ENCODE results near the gene TRIM2. TPM values are rescaled to one million over a fixed set of nuclear protein-coding genes. Genes with fewer than 3 reads are reported as not detected.

Gene TRIM2
- total and polyA plus RNA-seq, 7 experiments from 2014 or later, result 0.12 to 3.9 (median 2.1) TPM

- ATAC-seq (no peak), DNase-seq (no peak)
- H3K9me3 ChIP-seq (ENCODE audit: control insufficient read depth in 2 of 3, low read length in 3 of 3), result no peaks in the 10 kb centered on the region
- no peaks in the 10 kb centered on the region for H3K36me3 Mint-ChIP-seq
- no peaks in the 10 kb centered on the region for H3K4me1 Mint-ChIP-seq
- no peaks in the 10 kb centered on the region for H3K27me3 ChIP-seq (ENCODE audit: control insufficient read depth in 2 of 2, insufficient read depth in 2 of 2, low read length in 2 of 2)
- ChIA-PET CTCF (no interaction called here), POLR2A (no interaction called here)
- H3K4me3 ChIP-seq (ENCODE audit: low read length), result no peak overlapping the region
- H3K27me3 Mint-ChIP-seq, result peaks cover 0 to 5% (median 0%) of the 10 kb centered on the region in 5 donors
- H3K27ac ChIP-seq (ENCODE audit: low read depth, low read length), result no peak overlapping the region
- no peaks in the 10 kb centered on the region for H3K36me3 ChIP-seq (ENCODE audit: control insufficient read depth in 2 of 3, insufficient read depth in 3 of 3, low read length in 3 of 3)
- H3K4me1 ChIP-seq (ENCODE audit: control insufficient read depth in 2 of 2, insufficient read depth in 2 of 2, low read length in 2 of 2), result no peaks in the 10 kb centered on the region
- H3K27ac Mint-ChIP-seq, result peak overlapping the region in 1 of 9 donors; percentile 30
- intact Hi-C loops (cut with micrococcal nuclease), result no loop called here
- H3K4me3 Mint-ChIP-seq, result no peak overlapping the region
- H3K9me3 Mint-ChIP-seq, result no peaks in the 10 kb centered on the region
These were observed 18.9 kb upstream of the TRIM2 start for GRCh38 chr4:153185331-153185852.

GRCh38 chr4:153186046-153186728 lies 18.1 kb upstream of the TRIM2 start:
- POLR2A ChIA-PET, result interaction anchor here (0.6 kb wide), 1 partner anchor 462 kb away, joined by 4 read pairs; no protein-coding TSS in a partner anchor
- Mint-ChIP-seq H3K9me3 (no peaks in the 10 kb centered on the region), H3K36me3 (no peaks in the 10 kb centered on the region), H3K27ac (no peak overlapping the region), H3K27me3 (peaks cover 0 to 8% (median 0%) of the 10 kb centered on the region in 5 donors), H3K4me1 (no peaks in the 10 kb centered on the region), H3K4me3 (no peak overlapping the region)
- no peak for ATAC-seq
- no peak for DNase-seq
- H3K27me3 ChIP-seq (ENCODE audit: control insufficient read depth in 2 of 2, insufficient read depth in 2 of 2, low read length in 2 of 2), result no peaks in the 10 kb centered on the region
- intact Hi-C loops (cut with micrococcal nuclease), result no loop called here
- no peak overlapping the region for H3K27ac ChIP-seq (ENCODE audit: low read depth, low read length)
- no peaks in the 10 kb centered on the region for H3K4me1 ChIP-seq (ENCODE audit: control insufficient read depth in 2 of 2, insufficient read depth in 2 of 2, low read length in 2 of 2)
- CTCF ChIA-PET, result no interaction called here
- H3K36me3 ChIP-seq (ENCODE audit: control insufficient read depth in 2 of 3, insufficient read depth in 3 of 3, low read length in 3 of 3), result no peaks in the 10 kb centered on the region
- H3K9me3 ChIP-seq (ENCODE audit: control insufficient read depth in 2 of 3, low read length in 3 of 3), result no peaks in the 10 kb centered on the region
- no peak overlapping the region for H3K4me3 ChIP-seq (ENCODE audit: low read length)

GRCh38 chr4:153189016-153189801 lies 15.0 kb upstream of the TRIM2 start:
- H3K4me3 ChIP-seq (ENCODE audit: low read length), result no peak overlapping the region
- no peaks in the 10 kb centered on the region for H3K4me1 ChIP-seq (ENCODE audit: control insufficient read depth in 2 of 2, insufficient read depth in 2 of 2, low read length in 2 of 2)
- no peaks in the 10 kb centered on the region for H3K36me3 ChIP-seq (ENCODE audit: control insufficient read depth in 2 of 3, insufficient read depth in 3 of 3, low read length in 3 of 3)
- H3K27me3 Mint-ChIP-seq, result peaks cover 0 to 11% (median 0%) of the 10 kb centered on the region in 5 donors
- DNase-seq, result no peak
- H3K36me3 Mint-ChIP-seq, result no peaks in the 10 kb centered on the region
- H3K9me3 ChIP-seq (ENCODE audit: control insufficient read depth in 2 of 3, low read length in 3 of 3), result no peaks in the 10 kb centered on the region
- no peak overlapping the region for H3K27ac Mint-ChIP-seq
- no peaks in the 10 kb centered on the region for H3K4me1 Mint-ChIP-seq
- H3K27me3 ChIP-seq (ENCODE audit: control insufficient read depth in 2 of 2, insufficient read depth in 2 of 2, low read length in 2 of 2), result no peaks in the 10 kb centered on the region
- POLR2A ChIA-PET, result no interaction called here
- no peak for ATAC-seq
- H3K9me3 Mint-ChIP-seq, result no peaks in the 10 kb centered on the region
- no peak overlapping the region for H3K27ac ChIP-seq (ENCODE audit: low read depth, low read length)
- intact Hi-C loops (cut with micrococcal nuclease), result no loop called here
- H3K4me3 Mint-ChIP-seq, result no peak overlapping the region
- CTCF ChIA-PET, result interaction anchor here (0.5 kb wide), 1 partner anchor 129 kb away, joined by 3 read pairs; no protein-coding TSS in a partner anchor

GRCh38 chr4:153191795-153192363 lies 12.4 kb upstream of the TRIM2 start:
- ChIA-PET CTCF (interaction anchor here (0.6 kb wide), 1 partner anchor 1963 kb away, joined by 3 read pairs; no protein-coding TSS in a partner anchor), POLR2A (interaction anchor here (0.5 kb wide), 1 partner anchor 1521 kb away, joined by 3 read pairs; no protein-coding TSS in a partner anchor)
- Mint-ChIP-seq H3K4me1 (no peaks in the 10 kb centered on the region), H3K36me3 (no peaks in the 10 kb centered on the region), H3K27me3 (peaks cover 0 to 11% (median 0%) of the 10 kb centered on the region in 5 donors), H3K27ac (peak overlapping the region in 1 of 9 donors; percentile 38), H3K4me3 (no peak overlapping the region), H3K9me3 (peaks cover 0 to 2% (median 0%) of the 10 kb centered on the region in 11 donors)
- Histone ChIP-seq H3K36me3 (ENCODE audit: control insufficient read depth in 2 of 3, insufficient read depth in 3 of 3, low read length in 3 of 3) (no peaks in the 10 kb centered on the region), H3K27me3 (ENCODE audit: control insufficient read depth in 2 of 2, insufficient read depth in 2 of 2, low read length in 2 of 2) (no peaks in the 10 kb centered on the region), H3K4me1 (ENCODE audit: control insufficient read depth in 2 of 2, insufficient read depth in 2 of 2, low read length in 2 of 2) (no peaks in the 10 kb centered on the region), H3K4me3 (ENCODE audit: low read length) (no peak overlapping the region), H3K27ac (ENCODE audit: low read depth, low read length) (no peak overlapping the region), H3K9me3 (ENCODE audit: control insufficient read depth in 2 of 3, low read length in 3 of 3) (no peaks in the 10 kb centered on the region)
- intact Hi-C loops (cut with micrococcal nuclease), result no loop called here
- DNase-seq (no peak), ATAC-seq (no peak)

- no peak overlapping the region for H3K4me3 Mint-ChIP-seq
- H3K36me3 ChIP-seq (ENCODE audit: control insufficient read depth in 2 of 3, insufficient read depth in 3 of 3, low read length in 3 of 3), result no peaks in the 10 kb centered on the region
- H3K27ac ChIP-seq (ENCODE audit: low read depth, low read length), result no peak overlapping the region
- intact Hi-C loops (cut with micrococcal nuclease), result no loop called here
- H3K4me1 ChIP-seq (ENCODE audit: control insufficient read depth in 2 of 2, insufficient read depth in 2 of 2, low read length in 2 of 2), result no peaks in the 10 kb centered on the region
- peaks cover 0 to 5% (median 0%) of the 10 kb centered on the region in 7 donors for H3K4me1 Mint-ChIP-seq
- CTCF ChIA-PET, result no interaction called here
- H3K36me3 Mint-ChIP-seq, result no peaks in the 10 kb centered on the region
- no peak overlapping the region for H3K4me3 ChIP-seq (ENCODE audit: low read length)
- H3K27me3 Mint-ChIP-seq, result no peaks in the 10 kb centered on the region
- H3K27ac Mint-ChIP-seq, result no peak overlapping the region
- ATAC-seq (no peak), DNase-seq (no peak)
- no peaks in the 10 kb centered on the region for H3K27me3 ChIP-seq (ENCODE audit: control insufficient read depth in 2 of 2, insufficient read depth in 2 of 2, low read length in 2 of 2)
- H3K9me3 Mint-ChIP-seq, result peaks cover 0 to 2% (median 0%) of the 10 kb centered on the region in 11 donors
- POLR2A ChIA-PET, result no interaction called here
- H3K9me3 ChIP-seq (ENCODE audit: control insufficient read depth in 2 of 3, low read length in 3 of 3), result no peaks in the 10 kb centered on the region
These were observed 6.9 kb upstream of the TRIM2 start for GRCh38 chr4:153197301-153197700.

- CTCF ChIA-PET, result interaction anchor here (0.6 kb wide), 2 partner anchors 117 to 1130 kb away, joined by 3 read pairs; no protein-coding TSS in a partner anchor
- Mint-ChIP-seq H3K4me3 (no peak overlapping the region), H3K27ac (no peak overlapping the region), H3K36me3 (no peaks in the 10 kb centered on the region), H3K9me3 (peaks cover 0 to 2% (median 0%) of the 10 kb centered on the region in 11 donors), H3K27me3 (no peaks in the 10 kb centered on the region), H3K4me1 (peaks cover 0 to 5% (median 0%) of the 10 kb centered on the region in 7 donors)
- DNase-seq (no peak), ATAC-seq (no peak)
- no peaks in the 10 kb centered on the region for H3K4me1 ChIP-seq (ENCODE audit: control insufficient read depth in 2 of 2, insufficient read depth in 2 of 2, low read length in 2 of 2)
- no peak overlapping the region for H3K4me3 ChIP-seq (ENCODE audit: low read length)
- POLR2A ChIA-PET, result no interaction called here
- no peaks in the 10 kb centered on the region for H3K9me3 ChIP-seq (ENCODE audit: control insufficient read depth in 2 of 3, low read length in 3 of 3)
- no peaks in the 10 kb centered on the region for H3K36me3 ChIP-seq (ENCODE audit: control insufficient read depth in 2 of 3, insufficient read depth in 3 of 3, low read length in 3 of 3)
- intact Hi-C loops (cut with micrococcal nuclease), result no loop called here
- H3K27me3 ChIP-seq (ENCODE audit: control insufficient read depth in 2 of 2, insufficient read depth in 2 of 2, low read length in 2 of 2), result no peaks in the 10 kb centered on the region
- no peak overlapping the region for H3K27ac ChIP-seq (ENCODE audit: low read depth, low read length)
These were observed 5.5 kb upstream of the TRIM2 start for GRCh38 chr4:153198719-153199118.
